A204.1 (cell line): ENCODE measurements around the gene TMSB4X.
"Not testable (repeated sequence)": the region's sequence is repeated elsewhere in the genome, so short reads cannot be mapped to it uniquely, and the experiment has no call there.

Experiments
- FAIRE-seq: peaks from 2 replicates; lab custom pipeline; 2012; peaks lifted over from hg19 to GRCh38; lab: Jason Lieb, UNC

Gene TMSB4X

DNA sequence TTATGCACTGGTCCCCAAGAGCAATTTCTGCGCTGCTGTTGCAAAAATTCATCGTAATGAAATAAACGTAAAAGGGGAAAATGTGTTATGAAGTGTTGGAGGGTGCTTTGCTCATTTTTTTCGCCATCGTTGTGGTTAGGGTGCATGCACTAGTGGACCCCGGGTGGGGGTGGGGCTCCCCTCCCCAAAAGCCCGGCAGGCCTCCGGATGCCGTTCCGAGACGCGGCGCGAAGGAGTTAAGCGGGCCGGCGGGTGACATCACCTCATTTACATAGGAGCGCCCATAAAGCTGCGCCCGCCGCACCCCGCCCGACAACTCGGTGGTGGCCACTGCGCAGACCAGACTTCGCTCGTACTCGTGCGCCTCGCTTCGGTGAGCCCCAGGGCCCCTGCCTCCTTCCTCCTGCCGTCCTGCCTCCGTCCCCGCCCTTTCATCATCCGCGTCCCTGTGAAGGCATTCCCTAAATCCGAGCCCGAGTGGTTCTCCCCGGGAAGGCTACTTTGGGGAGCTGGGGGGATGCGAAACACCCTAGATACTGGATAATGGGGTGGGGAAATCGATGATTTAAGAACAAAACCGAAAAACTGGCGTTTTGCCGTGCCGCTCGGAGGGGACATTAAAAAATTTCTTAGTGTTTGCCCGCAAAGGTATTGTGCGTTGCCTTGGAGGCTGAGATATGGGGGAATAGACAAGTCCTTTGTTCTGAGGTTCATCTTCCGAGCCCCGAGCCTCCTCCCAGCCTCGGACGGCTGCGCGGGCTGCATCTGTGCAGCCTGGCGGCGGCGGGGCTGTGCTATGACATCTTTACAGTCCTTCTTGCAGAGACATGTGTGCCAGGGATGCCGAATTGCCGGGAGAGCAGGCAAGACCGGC lies at the start of gene TMSB4X:
Gene TMSB4X (plus strand): TSS at position 315 of the 874 bp plus-strand sequence.
- no peak for FAIRE-seq

- FAIRE-seq: no peak
Measured at GRCh38 chrX:12929701-12930100, 45.2 kb upstream of the TMSB4X start.

GRCh38 chrX:12930150-12930549 lies 44.8 kb upstream of the TMSB4X start:
- FAIRE-seq: no peak

DNA sequence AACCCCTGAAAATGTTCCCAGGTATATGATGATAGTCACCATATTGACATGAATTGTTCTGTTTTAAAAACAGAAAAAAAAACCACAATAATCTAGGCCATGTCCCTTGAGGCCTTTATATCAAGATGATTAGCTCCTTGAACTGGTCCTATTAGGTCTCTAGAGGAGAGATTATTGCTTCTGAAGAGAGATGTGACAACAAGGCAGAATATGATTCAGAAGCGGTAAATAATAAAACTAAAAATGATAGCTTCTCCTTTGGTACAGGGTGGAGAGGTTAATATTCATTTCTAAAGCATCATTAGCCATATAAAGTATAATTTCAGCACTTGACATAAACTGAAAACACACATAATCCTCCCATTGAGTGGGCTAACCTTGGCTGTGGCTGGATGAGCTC lies 42.7 kb upstream of the TMSB4X start:
- FAIRE-seq: no peak

- FAIRE-seq: no peak
Measured at GRCh38 chrX:12934850-12935249, 40.1 kb upstream of the TMSB4X start.

GRCh38 chrX:12936947-12937346 lies 38.0 kb upstream of the TMSB4X start:
- FAIRE-seq: no peak

DNA sequence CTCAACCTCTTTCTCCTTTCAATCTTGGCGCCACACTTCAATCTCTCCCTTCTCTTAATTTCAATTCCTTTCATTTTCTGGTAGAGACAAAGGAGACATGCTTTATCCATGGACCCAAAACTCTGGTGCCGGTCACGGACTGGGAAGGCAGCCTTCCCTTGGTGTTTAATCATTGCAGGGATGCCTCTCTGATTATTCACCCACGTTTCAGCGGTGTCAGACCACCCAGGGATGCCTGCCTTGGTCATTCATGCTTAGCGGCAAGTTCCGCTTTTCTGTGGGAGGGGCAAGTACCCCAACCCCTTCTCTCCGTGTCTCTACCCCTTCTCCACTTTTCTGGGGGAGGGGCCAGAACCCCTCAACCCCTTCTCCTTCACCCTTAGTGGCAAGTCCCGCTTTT lies 34.4 kb upstream of the TMSB4X start:
- not testable (repeated sequence) for FAIRE-seq

GRCh38 chrX:12943592-12943991 lies 31.3 kb upstream of the TMSB4X start:
- not testable (repeated sequence) for FAIRE-seq

GRCh38 chrX:12944452-12944851 lies 30.5 kb upstream of the TMSB4X start:
- not testable (repeated sequence) for FAIRE-seq

DNA sequence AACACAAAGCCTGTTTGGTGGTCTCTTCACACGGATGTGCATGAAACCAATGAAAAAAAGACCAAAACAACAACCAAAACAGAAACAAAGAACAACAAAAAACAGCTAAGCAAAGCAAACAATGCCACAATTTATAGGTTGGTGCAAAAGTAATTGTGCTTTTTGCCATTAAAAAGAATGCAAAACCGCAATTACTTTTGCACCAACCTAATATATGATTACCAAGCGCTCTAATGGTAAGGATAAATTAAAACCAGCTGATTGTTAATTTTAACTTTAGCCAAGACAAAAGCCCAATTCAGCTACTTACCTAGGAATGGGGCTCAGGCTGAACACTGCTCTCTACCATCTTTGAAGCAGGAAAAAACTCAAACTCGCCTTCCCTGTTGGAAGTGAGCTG lies 29.4 kb upstream of the TMSB4X start:
- FAIRE-seq: no peak

- no peak for FAIRE-seq
Measured at GRCh38 chrX:12946406-12946805, 28.5 kb upstream of the TMSB4X start.

DNA sequence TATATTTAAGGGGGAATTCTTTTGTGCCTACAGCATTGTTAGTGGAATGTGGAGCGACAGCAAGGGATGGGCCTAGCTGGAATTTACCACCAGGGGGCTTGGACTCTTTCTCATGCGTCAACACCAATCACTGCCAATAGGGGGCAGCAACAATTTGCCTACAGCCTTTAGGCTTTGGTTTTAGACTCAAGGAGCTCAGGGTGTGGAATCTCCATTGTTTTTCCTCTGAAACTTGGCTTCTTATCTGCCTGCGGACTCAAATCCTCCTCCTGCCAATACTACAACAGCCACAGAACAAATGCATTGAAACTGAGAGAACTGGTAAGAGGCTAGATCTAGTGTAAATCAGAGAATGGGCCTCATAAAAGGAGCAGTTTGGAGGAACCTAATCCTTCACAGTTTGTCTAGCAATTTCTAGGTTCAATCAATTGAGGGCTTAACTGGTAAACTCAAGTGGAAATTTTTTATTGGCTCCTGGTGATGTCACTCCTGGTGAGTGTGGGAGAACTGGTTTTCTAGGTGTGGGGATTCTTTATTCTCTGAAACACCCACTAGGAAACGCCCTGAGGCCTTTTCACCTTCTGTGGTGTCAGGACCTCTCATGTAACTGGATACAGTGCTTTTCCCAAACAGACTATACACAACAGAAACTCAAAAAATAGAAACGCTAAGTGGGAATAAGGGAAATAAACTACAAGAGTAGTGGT lies 27.9 kb upstream of the TMSB4X start:
- no peak for FAIRE-seq

DNA sequence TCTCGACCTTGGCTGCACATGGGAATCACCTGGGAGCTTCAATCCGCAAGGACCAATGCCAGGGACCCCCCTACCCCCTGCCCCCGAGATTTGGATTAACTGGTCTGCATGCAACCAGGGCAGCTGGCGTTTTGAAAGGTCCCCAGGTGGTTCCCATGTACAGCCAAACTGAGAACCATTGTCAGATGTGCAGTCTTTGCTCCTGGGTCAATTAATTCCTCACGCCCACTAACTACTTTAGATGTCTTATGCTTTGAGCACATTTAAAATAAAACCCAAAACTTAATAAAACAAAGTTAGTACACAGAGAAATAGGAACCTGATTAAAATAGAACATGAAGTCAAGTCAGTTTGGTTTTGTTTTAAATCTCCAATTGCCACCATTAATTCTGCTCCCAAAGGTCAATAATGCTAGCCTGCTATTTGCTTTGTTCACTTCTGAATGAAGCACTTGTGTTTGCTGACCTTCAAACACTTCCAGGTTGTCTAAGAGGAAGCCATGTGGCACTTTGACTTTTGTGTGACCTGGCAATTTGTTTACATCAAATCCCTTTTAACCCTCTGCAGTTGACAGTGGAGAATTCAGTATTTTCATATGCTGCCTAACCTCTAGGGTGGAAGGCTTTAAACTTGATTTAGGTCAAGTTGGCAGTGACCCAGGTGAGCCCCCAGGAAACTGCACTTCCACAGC lies 27.2 kb upstream of the TMSB4X start:
- no peak for FAIRE-seq

DNA sequence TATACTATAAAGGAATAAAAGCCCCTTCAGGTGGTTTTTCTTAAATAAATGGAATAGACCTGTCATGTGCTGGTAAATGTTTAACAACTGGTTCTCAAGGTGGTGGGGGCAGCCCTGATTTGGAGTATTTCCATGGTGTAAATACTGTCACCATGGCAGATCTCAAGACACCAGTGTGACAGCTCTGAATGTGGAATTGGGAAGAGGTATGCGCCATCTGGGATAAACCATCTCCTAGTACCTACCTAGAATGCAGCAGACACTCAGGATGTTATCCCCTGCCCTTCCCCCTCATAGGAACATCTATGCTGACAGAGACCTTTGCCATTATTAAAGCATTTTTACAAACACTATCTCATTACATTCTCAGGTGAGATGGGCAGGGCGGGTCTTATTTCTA lies 26.4 kb upstream of the TMSB4X start:
- FAIRE-seq: no peak

GRCh38 chrX:12949205-12949926 lies 25.5 kb upstream of the TMSB4X start:
- no peak for FAIRE-seq

- FAIRE-seq: no peak
Measured at GRCh38 chrX:12949927-12950656, 24.8 kb upstream of the TMSB4X start.

DNA sequence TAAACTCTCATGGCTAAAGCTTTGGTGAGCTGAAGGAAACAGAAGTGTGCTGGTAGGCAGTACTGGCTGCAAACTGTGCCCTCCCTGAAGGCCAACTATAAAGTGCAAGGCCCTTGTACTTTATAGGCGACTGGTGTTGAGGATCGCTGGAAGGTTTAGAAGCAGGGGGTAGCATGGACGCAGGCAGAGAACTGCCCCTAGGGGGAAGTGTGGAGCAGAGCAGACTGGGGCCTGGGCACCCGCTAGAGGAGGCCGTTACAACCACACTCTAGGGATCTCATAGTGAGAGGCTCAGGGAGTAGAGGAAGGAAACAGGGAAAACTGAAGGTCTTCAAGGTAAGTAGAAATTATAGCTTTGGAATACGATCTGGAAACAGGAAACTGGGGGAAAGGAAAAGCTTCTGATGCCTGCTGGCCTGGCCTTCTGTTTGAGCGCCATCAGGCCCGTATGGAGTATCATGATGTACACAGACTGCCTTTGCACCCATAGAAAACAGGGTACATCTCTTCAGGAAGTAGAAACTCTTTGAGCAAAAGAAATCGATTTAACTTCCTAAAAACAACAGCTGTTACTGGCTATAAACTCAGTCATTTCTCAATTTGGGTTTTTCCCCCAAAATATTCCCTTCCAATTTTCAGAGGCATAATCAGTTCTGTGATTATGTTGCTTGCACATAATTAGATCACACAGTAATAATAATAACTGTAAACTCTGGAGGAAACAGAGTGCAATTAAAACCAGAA lies 23.9 kb upstream of the TMSB4X start:
- FAIRE-seq: no peak

DNA sequence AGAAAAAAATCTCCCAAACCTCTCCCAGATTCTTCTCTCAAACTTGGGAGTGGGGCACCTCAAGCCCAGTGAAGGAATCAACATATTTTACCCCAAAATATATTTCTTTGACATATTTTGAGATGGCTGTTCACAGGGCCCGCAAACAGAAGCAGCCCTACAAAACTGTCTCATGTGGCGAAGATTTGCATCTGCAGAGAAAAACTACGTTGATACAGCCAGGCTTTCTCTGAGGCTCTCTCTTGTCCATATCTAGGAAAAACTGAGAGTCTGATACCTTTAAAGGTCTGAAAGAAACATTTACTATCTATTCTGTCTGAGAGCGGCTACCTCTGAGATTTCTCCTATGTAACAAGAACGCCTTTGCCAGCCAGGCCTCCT lies 23.3 kb upstream of the TMSB4X start:
- FAIRE-seq: no peak

DNA sequence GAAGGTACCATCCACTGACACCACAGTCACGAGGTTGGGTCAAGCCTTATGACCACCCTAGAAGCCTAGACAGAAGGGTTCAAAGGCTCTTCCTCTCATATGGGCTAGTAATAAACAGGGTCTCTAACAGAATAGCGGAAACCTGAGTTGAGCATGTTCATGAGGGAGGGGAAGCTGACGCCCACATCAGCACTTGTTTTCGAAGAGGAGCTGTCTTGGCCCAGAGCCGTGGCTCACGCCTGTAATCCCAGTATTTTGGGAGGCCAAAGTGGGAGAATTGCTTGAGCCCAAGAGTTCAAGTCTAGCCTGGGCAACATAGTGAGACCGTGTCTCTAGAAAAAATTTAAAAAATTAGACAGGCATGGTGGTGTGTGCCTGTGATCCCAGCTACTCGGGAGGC lies 21.5 kb upstream of the TMSB4X start:
- no peak for FAIRE-seq

- no peak for FAIRE-seq
Measured at GRCh38 chrX:12954376-12954775, 20.5 kb upstream of the TMSB4X start.

- no peak for FAIRE-seq
Measured at GRCh38 chrX:12954981-12955380, 19.9 kb upstream of the TMSB4X start.
